Adrenal gland (tissue), 12 donors: ENCODE measurements around the gene LNPK. TPM values are rescaled to one million over a fixed set of nuclear protein-coding genes. Genes with fewer than 3 reads are reported as not detected.

ENCODE experiments used
- DNase-seq, 7 donors: peaks; one replicate each; pipeline ENCODE4 v3.0.0-alpha.2; 2019 to 2020
- H3K27ac ChIP-seq, 5 donors: fragments of 200-600 bp; sonication (generic) in 4 of 5; 1 replicate in 3 of 5; 2 replicates in 2 of 5; pipeline versions ENCODE4 v1.5.1 to v1.8.0; 2016 to 2020; ENCODE audit warnings: mild to moderate bottlenecking in 1 of 5
- H3K27me3 ChIP-seq: fragments of 200-600 bp; 2 replicates; pipeline ENCODE4 v1.8.0; 2021
- H3K36me3 ChIP-seq, 2 donors: fragments of 200-600 bp; replicated peaks in 1 of 2; 1 replicate in 1 of 2; 2 replicates in 1 of 2; pipeline versions ENCODE4 v1.5.1 to v1.8.0; 2018 to 2022
- H3K4me1 ChIP-seq, 2 donors: fragments of 200-600 bp; replicated peaks in 1 of 2; 1 replicate in 1 of 2; 2 replicates in 1 of 2; pipeline versions ENCODE4 v1.5.1 to v1.8.0; 2018 to 2021
- H3K4me3 ChIP-seq, 4 donors: fragments of 200-600 bp; sonication (generic) in 3 of 4; one replicate each; pipeline ENCODE4 v1.5.1; 2016 to 2018
- H3K9me3 ChIP-seq, 3 donors: fragments of 200-600 bp; sonication (generic) in 1 of 3; replicated peaks in 1 of 3; 1 replicate in 2 of 3; 2 replicates in 1 of 3; pipeline versions ENCODE4 v1.5.1 to v1.8.0; 2016 to 2021
- CTCF ChIP-seq, 6 experiments: fragments of 450-650 bp in 4 of 6; fragments of 200-600 bp in 2 of 6; sonication (generic) in 1 of 6; IDR thresholded peaks; 1 replicate in 5 of 6; 2 replicates in 1 of 6; pipeline versions ENCODE4 v1.5.1 to v1.8.0; 2016 to 2021; ENCODE audit warnings: antibody characterized with exemption in 6 of 6, mild to moderate bottlenecking in 2 of 6, moderate library complexity in 1 of 6
- POLR2A ChIP-seq, 2 donors: fragments of 450-650 bp; IDR thresholded peaks; one replicate each; pipeline ENCODE4 v1.6.1; 2017; ENCODE audit warnings: antibody characterized with exemption in 2 of 2, mild to moderate bottlenecking in 2 of 2, moderate library complexity in 1 of 2
- WGBS, 4 donors: extraction: QIAGEN DNeasy Blood & Tissue Kit in 2 of 4; methylation state at CpG; one replicate each; pipeline versions ENCODE4 v1.1.5 to v1.1.7; 2013 to 2017; 5-methylcytosine and 5-hydroxymethylcytosine counted together
- intact Hi-C, 2 donors: fragments of 100-400 bp; cut with DNase I; formaldehyde crosslinking; loops; one replicate each; pipeline versions ENCODE4 v1.14.1 to v1.15.0; 2022 to 2023
- polyA plus RNA-seq, 3 donors: library from polyadenylated mRNA; stranded (reverse); fragments of 200-250 nt in 2 of 3; fragments of 350-450 nt in 1 of 3; fragmentation: Illumina TruSeq in 1 of 3; extraction: RNeasy Lipid Tissue Mini Kit (QIAGEN cat#74804) in 1 of 3; gene quantifications; one replicate each; pipeline ENCODE4 v1.2.3, GENCODE V29; 2013 to 2014
- total RNA-seq, 9 donors: library from RNA; depleted of rRNA in 4 of 9; stranded (reverse); fragments of >200 nt in 4 of 9; fragments of 120-200 nt in 1 of 9; fragmentation: NEBNext Ultra II Directional in 1 of 9; extraction: Animal tissue kit (Norgen Biotek cat#: 25700) in 1 of 9; gene quantifications; one replicate each; pipeline versions ENCODE4 v1.1.0 to v1.2.4, GENCODE V29; 2013 to 2023
- donor health status: healthy with polysubstance abuse.
- donor health status: Bipolar disorder and iron deficiency.
- donor health status: DM: yes; HTN: yes; CAD: no.
- donor health status: DM: no; HTN: no; CAD: no.
- donor health status: DM: no; HTN: no; CAD: no.
- donor health status: DM: yes; HTN: yes; CAD: no.

The LNPK gene
- total and polyA plus RNA-seq, 12 donors: 2.6 to 32.7 (median 19.3) TPM

DNA sequence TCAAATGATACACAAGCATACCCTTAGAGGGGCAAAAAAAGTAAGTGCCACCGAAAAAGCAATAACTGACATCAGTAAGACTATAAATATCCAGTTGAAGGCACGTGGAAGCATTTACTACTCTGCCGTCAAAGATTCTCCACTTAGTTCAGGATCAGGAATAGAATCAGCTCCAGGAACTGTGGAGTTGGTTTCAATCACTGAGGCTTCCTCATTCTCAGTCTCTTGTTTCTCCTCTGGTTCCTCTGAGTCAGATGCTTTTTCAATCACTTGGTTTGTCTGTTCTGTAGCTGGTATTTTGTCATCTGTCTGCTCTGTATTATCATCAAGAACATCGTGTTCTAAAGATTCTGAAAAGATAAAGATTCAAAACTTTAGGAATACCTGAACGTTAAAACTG lies 72.2 kb downstream of the LNPK start:
- intact Hi-C loops: no loop called here
- no peak for TF ChIP-seq POLR2A (IDR thresholded peaks at IDR 0.05)
- no peak for TF ChIP-seq CTCF (IDR thresholded peaks at IDR 0.05)
- Histone ChIP-seq H3K36me3 (no peaks in the 10 kb centered on the region), H3K4me1 (no peaks in the 10 kb centered on the region), H3K4me3 (no peak overlapping the region), H3K27me3 (no peaks in the 10 kb centered on the region), H3K9me3 (no peaks in the 10 kb centered on the region), H3K27ac (no peak overlapping the region)
- DNase-seq: no peak
- 73 to 91% (median 85%) methylated on average over 5 of the region's 5 CpGs for WGBS, 4 donors

DNA sequence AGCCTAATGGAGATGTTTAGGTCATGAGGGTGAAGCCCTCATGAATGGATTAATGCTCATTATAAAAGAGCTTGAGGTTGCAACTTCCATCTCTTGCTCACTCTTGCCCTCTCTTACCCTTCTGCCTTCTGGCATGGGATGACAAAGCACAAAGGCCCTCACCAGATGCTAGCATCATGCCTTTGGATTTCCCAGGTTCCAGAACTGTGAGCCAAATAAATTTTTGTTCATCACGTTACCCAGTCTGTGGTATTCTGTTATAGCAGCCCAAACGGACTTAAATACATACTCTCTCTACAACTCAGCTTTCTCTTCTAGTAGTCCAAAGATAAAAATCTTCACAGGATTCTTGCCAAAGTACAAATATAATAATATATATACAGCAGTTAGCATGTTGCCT lies 75.8 kb downstream of the LNPK start:
- H3K9me3 ChIP-seq: no peaks in the 10 kb centered on the region
- no peak overlapping the region for H3K4me3 ChIP-seq
- H3K27ac ChIP-seq: no peak overlapping the region
- intact Hi-C loops: no loop called here
- no peak for DNase-seq
- H3K4me1 ChIP-seq: no peaks in the 10 kb centered on the region
- H3K36me3 ChIP-seq: no peaks in the 10 kb centered on the region
- H3K27me3 ChIP-seq: no peaks in the 10 kb centered on the region
- no peak for TF ChIP-seq CTCF (IDR thresholded peaks at IDR 0.05)
- no peak for TF ChIP-seq POLR2A (IDR thresholded peaks at IDR 0.05)
- WGBS, 4 donors: 92 to 99% (median 96%) methylated on average over 2 of the region's 2 CpGs

DNA sequence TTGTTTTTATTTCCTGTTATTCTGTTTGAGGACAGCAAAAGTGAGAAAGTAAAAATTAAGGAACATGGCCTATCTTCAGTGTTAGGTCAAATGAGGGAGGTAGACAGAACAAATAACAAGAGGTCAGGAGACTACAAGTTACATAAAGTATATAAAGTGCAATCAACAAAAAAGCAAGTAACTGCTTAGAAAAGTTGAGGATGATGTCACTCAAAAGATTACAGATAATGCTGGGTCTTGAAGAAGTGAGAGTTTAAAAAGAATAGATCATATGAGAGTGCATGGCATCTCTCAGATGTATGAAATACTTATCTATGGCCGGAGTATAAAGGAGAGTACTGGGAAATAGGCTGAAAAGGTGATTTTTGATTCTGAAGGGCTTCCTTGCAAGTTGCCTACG lies 79.9 kb downstream of the LNPK start:
- intact Hi-C loops: no loop called here
- Histone ChIP-seq H3K27me3 (no peaks in the 10 kb centered on the region), H3K36me3 (no peaks in the 10 kb centered on the region), H3K4me3 (no peak overlapping the region), H3K4me1 (no peaks in the 10 kb centered on the region), H3K27ac (no peak overlapping the region), H3K9me3 (no peaks in the 10 kb centered on the region)
- TF ChIP-seq POLR2A (IDR thresholded peaks at IDR 0.05) (no peak), CTCF (IDR thresholded peaks at IDR 0.05) (no peak)
- WGBS, 4 donors: 96 to 100% (median 97%) methylated on average over 2 of the region's 2 CpGs
- DNase-seq: no peak

DNA sequence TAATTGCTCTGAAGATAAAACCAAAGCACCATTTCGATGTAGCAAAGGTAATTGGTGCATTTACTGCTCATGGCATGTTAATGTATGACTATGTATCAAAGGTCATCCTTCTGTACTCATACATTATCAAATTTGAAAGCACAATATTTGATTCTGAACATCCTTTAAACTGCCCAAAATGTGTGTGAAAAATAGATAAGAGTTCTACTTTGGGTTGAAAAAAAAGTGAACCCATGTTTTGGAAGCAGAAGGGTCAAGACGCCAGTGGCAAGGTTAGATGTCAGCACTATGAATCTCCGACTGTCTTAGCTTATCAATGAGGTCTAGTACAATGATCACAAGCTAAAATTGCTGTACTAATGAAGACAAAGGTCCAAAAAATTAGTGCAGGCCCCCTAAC lies 83.1 kb downstream of the LNPK start:
- Histone ChIP-seq H3K4me3 (no peak overlapping the region), H3K9me3 (no peaks in the 10 kb centered on the region), H3K4me1 (no peaks in the 10 kb centered on the region), H3K27ac (no peak overlapping the region), H3K36me3 (no peaks in the 10 kb centered on the region), H3K27me3 (no peaks in the 10 kb centered on the region)
- no peak for DNase-seq
- TF ChIP-seq POLR2A (IDR thresholded peaks at IDR 0.05): no peak
- no peak for TF ChIP-seq CTCF (IDR thresholded peaks at IDR 0.05)
- 77 to 85% (median 82%) methylated on average over 3 of the region's 3 CpGs for WGBS, 4 donors
- intact Hi-C loops: no loop called here
